Measurements from ENCODE around the gene FADS3. TPM values are rescaled to one million over a fixed set of nuclear protein-coding genes. Genes with fewer than 3 reads are reported as not detected.

The FADS3 gene
- total and polyA plus RNA-seq, 9 of the 15 experiments (the other 6 are each of a cell fraction or from before 2014, with no cell fraction given), result 0.97 to 148 (median 92.7) TPM

DNA sequence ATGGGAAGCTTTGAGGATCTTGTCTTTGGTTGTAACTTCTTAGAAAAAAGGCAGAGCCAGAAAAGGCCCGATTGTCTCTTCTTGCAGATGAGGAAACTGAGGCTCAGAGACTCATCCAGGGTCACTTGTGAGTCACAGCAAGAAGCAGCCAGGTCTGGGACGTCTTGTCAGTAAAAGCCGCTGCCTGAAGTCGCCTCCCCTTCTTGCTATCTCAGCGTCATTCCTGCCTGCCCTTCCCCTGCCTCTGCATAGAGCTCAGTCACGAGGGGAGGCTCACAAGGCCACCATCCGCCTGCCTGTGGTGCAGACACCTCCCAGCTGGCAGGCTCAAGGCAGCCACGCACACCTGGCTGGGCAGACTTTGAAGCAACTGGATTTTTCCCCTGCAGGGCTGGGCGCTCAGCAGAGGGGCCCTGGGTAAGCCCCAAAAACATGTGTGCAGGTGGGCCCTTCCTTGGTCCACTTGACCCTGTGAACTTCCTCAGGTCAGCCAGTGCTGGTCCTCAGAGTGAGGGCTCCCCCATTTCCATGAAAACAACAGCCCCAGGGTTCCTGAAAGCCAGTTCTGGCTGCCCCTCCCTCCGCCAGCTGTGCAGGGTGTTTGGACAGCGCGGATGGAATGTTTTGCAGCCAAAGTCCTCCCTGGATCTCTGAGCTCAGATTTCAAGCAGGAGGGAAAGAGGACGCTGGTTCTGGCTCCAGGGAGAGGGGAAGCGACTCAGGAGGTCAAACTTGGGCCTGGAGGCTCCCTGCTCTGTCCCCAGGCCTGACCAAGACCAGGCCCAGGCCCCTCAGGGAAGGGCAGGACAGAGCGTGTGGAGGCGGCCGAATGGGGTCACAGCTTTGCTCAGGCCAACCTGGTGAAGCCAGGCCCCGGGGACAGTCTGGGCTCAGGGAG is 32.1 kb upstream of the FADS3 start:
- WGBS (ENCODE audit: insufficient coverage, low coverage, missing lambda C conversion rate), result 28% methylated on average over 12 of the region's 18 CpGs
- intact Hi-C loops (cut with micrococcal nuclease) (no loop called here), in situ Hi-C loops (cut with MboI) (no loop called here)
- ATAC-seq (peak; percentile 63), DNase-seq (ENCODE audit: extremely low read depth in 1 of 4, low spot score in 3 of 4) (peak; percentile 56 to 88 (median 65)), FAIRE-seq (peak; percentile 92)
- H3K4me1 ChIP-seq (replicated peaks in 1 of 2; ENCODE audit: control insufficient read depth in 2 of 2, insufficient read depth in 2 of 2, low read length in 2 of 2), result peaks cover 41 to 59% of the 10 kb centered on the region in 2 experiments
- H4K20me1 ChIP-seq (replicated peaks; ENCODE audit: control insufficient read depth, insufficient read depth, low read length), result no peaks in the 10 kb centered on the region
- H3K79me2 ChIP-seq (ENCODE audit: control insufficient read depth, insufficient read depth, low read length), result peaks cover 16% of the 10 kb centered on the region
- ChIA-PET POLR2A (interaction anchor here (0.6 to 3.6 kb wide), 10 partner anchors 8 to 1938 kb away, joined by 3 to 17 read pairs (median 4); partner anchors contain the start of genes BEST1 and FTH1), CTCF (ENCODE audit: low intra/inter-chr PET ratio) (interaction anchor here (0.7 kb wide), 1 partner anchor 208 kb away, joined by 3 read pairs; no protein-coding TSS in a partner anchor)
- BruUV-seq (replicated peaks), result no TSS peak
- peak overlapping the region; percentile 7; the same call in 1 of the 3 replicates for H3K27ac ChIP-seq (ENCODE audit: extremely low read depth, low read depth, low read length)
- no peak overlapping the region for H3K4me3 ChIP-seq
- no peaks in the 10 kb centered on the region for H3K9me1 ChIP-seq (ENCODE audit: control insufficient read depth, insufficient read depth, low read length)
- H3K36me3 ChIP-seq (ENCODE audit: control insufficient read depth, insufficient read depth, low read length), result no peaks in the 10 kb centered on the region
- H3K9me3 ChIP-seq (replicated peaks; ENCODE audit: control insufficient read depth, insufficient read depth, low read depth, low read length), result no peaks in the 10 kb centered on the region
- H2AFZ ChIP-seq (ENCODE audit: low read depth, low read length), result peak overlapping the region; percentile 71
- peak overlapping the region; percentile 9 to 79; a peak in 3 of 4 replicates for H3K9ac ChIP-seq (ENCODE audit: insufficient read depth in 1 of 2, low read depth in 2 of 2, low read length in 2 of 2)
- H3K4me2 ChIP-seq (ENCODE audit: insufficient read depth, low read length), result peak overlapping the region; percentile 66
- H3K27me3 ChIP-seq (ENCODE audit: control insufficient read depth in 2 of 2, insufficient read depth in 2 of 2, low read length in 2 of 2), result no peaks in the 10 kb centered on the region
- TF ChIP-seq NR2C1 (IDR thresholded peaks at IDR 0.05) (no peak), NR2C1 (tag; IDR thresholded peaks at IDR 0.05) (peak; percentile 33; the same call in 1 of the 2 replicates), RFX5 (IDR thresholded peaks at IDR 0.05; ENCODE audit: low read depth, low read length) (no peak), TBP (optimal IDR thresholded peaks at IDR 0.05; ENCODE audit: low read depth, low read length) (peak; percentile 60), NR2C2 (CRISPR knock-in tag; IDR thresholded peaks at IDR 0.05) (no peak), NR2C2 (tag; IDR thresholded peaks at IDR 0.05) (peak; percentile 43; the same call in 1 of the 2 replicates), FOS (IDR thresholded peaks at IDR 0.05; ENCODE audit: extremely low read depth, insufficient read length) (no peak), CREM (IDR thresholded peaks at IDR 0.05; ENCODE audit: low read depth) (peak; percentile 64), BCOR (IDR thresholded peaks at IDR 0.05) (peak; percentile 83)
- TF ChIP-seq, protein P1, sequence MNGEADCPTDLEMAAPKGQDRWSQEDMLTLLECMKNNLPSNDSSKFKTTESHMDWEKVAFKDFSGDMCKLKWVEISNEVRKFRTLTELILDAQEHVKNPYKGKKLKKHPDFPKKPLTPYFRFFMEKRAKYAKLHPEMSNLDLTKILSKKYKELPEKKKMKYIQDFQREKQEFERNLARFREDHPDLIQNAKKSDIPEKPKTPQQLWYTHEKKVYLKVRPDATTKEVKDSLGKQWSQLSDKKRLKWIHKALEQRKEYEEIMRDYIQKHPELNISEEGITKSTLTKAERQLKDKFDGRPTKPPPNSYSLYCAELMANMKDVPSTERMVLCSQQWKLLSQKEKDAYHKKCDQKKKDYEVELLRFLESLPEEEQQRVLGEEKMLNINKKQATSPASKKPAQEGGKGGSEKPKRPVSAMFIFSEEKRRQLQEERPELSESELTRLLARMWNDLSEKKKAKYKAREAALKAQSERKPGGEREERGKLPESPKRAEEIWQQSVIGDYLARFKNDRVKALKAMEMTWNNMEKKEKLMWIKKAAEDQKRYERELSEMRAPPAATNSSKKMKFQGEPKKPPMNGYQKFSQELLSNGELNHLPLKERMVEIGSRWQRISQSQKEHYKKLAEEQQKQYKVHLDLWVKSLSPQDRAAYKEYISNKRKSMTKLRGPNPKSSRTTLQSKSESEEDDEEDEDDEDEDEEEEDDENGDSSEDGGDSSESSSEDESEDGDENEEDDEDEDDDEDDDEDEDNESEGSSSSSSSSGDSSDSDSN (IDR thresholded peaks at IDR 0.05; ENCODE audit: borderline replicate concordance in 1 of 2, low read depth in 2 of 2, low read length in 2 of 2), result peak in 1 of 2 experiments; percentile 83; a peak in 2 of 4 replicates
- TF ChIP-seq, protein P2, sequence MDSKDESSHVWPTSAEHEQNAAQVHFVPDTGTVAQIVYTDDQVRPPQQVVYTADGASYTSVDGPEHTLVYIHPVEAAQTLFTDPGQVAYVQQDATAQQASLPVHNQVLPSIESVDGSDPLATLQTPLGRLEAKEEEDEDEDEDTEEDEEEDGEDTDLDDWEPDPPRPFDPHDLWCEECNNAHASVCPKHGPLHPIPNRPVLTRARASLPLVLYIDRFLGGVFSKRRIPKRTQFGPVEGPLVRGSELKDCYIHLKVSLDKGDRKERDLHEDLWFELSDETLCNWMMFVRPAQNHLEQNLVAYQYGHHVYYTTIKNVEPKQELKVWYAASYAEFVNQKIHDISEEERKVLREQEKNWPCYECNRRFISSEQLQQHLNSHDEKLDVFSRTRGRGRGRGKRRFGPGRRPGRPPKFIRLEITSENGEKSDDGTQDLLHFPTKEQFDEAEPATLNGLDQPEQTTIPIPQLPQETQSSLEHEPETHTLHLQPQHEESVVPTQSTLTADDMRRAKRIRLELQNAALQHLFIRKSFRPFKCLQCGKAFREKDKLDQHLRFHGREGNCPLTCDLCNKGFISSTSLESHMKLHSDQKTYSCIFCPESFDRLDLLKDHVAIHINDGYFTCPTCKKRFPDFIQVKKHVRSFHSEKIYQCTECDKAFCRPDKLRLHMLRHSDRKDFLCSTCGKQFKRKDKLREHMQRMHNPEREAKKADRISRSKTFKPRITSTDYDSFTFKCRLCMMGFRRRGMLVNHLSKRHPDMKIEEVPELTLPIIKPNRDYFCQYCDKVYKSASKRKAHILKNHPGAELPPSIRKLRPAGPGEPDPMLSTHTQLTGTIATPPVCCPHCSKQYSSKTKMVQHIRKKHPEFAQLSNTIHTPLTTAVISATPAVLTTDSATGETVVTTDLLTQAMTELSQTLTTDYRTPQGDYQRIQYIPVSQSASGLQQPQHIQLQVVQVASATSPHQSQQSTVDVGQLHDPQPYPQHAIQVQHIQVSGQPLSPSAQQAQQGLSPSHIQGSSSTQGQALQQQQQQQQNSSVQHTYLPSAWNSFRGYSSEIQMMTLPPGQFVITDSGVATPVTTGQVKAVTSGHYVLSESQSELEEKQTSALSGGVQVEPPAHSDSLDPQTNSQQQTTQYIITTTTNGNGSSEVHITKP (IDR thresholded peaks at IDR 0.05; ENCODE audit: partially characterized antibody), result no peak
- TF ChIP-seq, protein P3, sequence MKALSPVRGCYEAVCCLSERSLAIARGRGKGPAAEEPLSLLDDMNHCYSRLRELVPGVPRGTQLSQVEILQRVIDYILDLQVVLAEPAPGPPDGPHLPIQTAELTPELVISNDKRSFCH (CRISPR knock-in tag; IDR thresholded peaks at IDR 0.05), result no peak
- TF ChIP-seq, protein P3 (tag; IDR thresholded peaks at IDR 0.05), result 0 out of 2 replicates have a peak, but pooled peaks have one; percentile 17

Measured in K562 (cell line).